PC-9 (cell line): ENCODE results near the gene CRNKL1.

ENCODE experiments used
- CTCF ChIP-seq: fragments of 200-600 bp; sonication (generic); conservative IDR thresholded peaks from 2 replicates; pipeline ENCODE4 v1.6.1; 2017; ENCODE audit warnings: mixed run types, antibody characterized with exemption, mild to moderate bottlenecking, moderate library complexity
- EZH2 ChIP-seq: fragments of 200-600 bp; sonication (generic); IDR thresholded peaks from 2 replicates; pipeline ENCODE4 v1.8.0; 2017; ENCODE audit warnings: antibody characterized with exemption, low read depth

DNA sequence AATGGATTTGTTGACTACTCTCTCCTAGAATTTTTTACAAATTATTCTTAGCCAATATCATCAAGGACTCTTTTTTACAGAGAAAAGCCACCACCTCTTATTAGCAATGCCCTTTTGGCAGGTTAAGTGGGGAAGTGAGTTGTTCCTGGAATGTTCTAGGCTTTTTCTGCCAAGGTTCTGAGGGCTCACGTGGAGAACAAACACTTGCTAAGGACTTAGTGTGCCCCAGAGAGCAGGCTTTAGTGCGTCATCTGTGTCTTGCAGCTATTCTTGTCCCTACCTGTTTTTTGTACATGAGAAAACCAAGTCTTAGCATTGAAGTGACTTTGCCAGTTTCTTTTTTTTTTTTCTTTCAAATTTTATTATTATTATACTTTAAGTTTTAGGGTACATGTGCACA is 33.5 kb upstream of the CRNKL1 start:
- no peak for TF ChIP-seq CTCF
- no peak for TF ChIP-seq EZH2
